Mammary epithelial cell (primary cell): ENCODE results near the gene SPATA31D1.

Experiments
- CTCF ChIP-seq, 2 donors: IDR thresholded peaks in 1 of 2; conservative IDR thresholded peaks in 1 of 2; 2 replicates each; pipeline ENCODE4 v1.5.1; 2011 to 2012; ENCODE audit warnings: inconsistent platforms in 2 of 2, low read length in 2 of 2, mild to moderate bottlenecking in 2 of 2, control low read depth in 1 of 2, low read depth in 1 of 2; ENCODE audit not compliant: insufficient read depth in 1 of 2; ENCODE audit errors: extremely low read depth in 1 of 2
- EZH2 ChIP-seq: IDR thresholded peaks from 2 replicates; pipeline ENCODE4 v1.6.1; 2012; ENCODE audit warnings: low read length, inconsistent platforms, borderline replicate concordance

- TF ChIP-seq CTCF (conservative IDR thresholded peaks at IDR 0.05 in 1 of 2, IDR thresholded peaks at IDR 0.05 in 1 of 2; ENCODE audit: extremely low read depth in 1 of 2, insufficient read depth in 1 of 2, low read depth in 1 of 2, low read length in 2 of 2) (no peak), EZH2 (no peak)
Observed at GRCh38 chr9:82037126-82037525, 48.6 kb downstream of the SPATA31D1 start.
